Astrocyte of the spinal cord (primary cell): ENCODE results near the gene ZBTB16.

ENCODE experiments used
- DNase-seq: peaks from one replicate; pipeline ENCODE4 v3.0.0; 2011; ENCODE audit warnings: low read depth, low spot score
- H3K4me3 ChIP-seq: 2 replicates; pipeline ENCODE4 v1.5.1; 2011; ENCODE audit warnings: low read depth, mild to moderate bottlenecking, low read length, moderate library complexity
- in situ Hi-C: cut with HindIII; loops from 2 replicates; pipeline ENCODE4 v1.10.0; 2017; ENCODE audit warnings: low sequenced_read_pairs
- TF ChIP-seq, protein P1 (sequence below): IDR thresholded peaks from 2 replicates; pipeline ENCODE4 v1.5.1; 2012; ENCODE audit warnings: low read depth, mild to moderate bottlenecking, low read length, inconsistent platforms

The ZBTB16 gene

DNA sequence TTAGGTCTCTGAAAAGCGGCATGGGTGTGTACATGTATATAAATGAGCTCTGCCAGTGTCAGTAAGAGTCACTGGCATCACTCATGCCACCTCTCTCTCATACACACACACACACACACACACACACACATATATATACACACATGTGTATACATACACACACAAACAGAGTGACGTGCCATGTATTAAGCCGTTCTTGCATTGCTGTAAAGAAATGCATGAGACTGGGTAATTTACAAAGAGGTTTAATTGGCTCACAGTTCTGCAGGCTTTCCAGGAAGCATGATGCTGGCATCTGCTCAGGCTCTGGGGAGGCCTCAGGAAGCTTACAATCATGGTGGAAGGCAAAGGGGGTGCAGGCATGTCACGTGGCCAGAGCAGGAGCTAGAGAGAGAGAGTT lies 131.1 kb downstream of the ZBTB16 start:
- DNase-seq, result no peak
- H3K4me3 ChIP-seq, result no peak overlapping the region
- TF ChIP-seq, protein P1, sequence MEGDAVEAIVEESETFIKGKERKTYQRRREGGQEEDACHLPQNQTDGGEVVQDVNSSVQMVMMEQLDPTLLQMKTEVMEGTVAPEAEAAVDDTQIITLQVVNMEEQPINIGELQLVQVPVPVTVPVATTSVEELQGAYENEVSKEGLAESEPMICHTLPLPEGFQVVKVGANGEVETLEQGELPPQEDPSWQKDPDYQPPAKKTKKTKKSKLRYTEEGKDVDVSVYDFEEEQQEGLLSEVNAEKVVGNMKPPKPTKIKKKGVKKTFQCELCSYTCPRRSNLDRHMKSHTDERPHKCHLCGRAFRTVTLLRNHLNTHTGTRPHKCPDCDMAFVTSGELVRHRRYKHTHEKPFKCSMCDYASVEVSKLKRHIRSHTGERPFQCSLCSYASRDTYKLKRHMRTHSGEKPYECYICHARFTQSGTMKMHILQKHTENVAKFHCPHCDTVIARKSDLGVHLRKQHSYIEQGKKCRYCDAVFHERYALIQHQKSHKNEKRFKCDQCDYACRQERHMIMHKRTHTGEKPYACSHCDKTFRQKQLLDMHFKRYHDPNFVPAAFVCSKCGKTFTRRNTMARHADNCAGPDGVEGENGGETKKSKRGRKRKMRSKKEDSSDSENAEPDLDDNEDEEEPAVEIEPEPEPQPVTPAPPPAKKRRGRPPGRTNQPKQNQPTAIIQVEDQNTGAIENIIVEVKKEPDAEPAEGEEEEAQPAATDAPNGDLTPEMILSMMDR, result no peak
- in situ Hi-C loops, result no loop called here

GRCh38 chr11:114191893-114192292 lies 132.4 kb downstream of the ZBTB16 start:
- DNase-seq, result no peak
- H3K4me3 ChIP-seq, result no peak overlapping the region
- in situ Hi-C loops, result no loop called here
- TF ChIP-seq, protein P1, result no peak

DNA sequence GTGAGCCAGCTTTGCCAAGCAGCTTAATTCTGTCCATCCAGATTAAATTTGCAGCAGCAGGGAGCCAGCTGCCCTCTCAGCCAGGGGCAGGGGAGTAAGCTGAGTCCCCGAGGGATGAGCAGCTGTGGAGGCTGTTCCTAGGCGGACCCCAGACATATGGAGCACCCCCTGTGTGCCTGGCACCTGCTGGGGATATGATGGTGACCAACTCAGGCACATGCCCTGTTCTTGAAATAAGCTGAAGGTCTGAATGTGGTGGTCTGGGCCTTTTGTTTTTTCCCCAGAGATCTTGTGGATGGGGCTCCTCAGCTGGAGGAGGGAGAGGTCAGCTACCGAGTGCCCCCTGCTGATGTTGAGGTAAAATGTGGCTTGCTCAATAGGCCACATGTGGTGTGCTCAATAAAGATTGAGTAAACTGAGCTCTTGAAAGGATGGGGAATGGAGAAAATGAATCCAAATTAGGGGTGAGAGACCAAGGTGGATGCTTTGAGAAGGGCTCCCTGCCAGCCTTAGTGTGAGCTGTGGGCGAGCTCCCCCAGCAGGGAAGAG lies 133.4 kb downstream of the ZBTB16 start:
- TF ChIP-seq, protein P1, result no peak
- peak; percentile 40 for DNase-seq
- in situ Hi-C loops, result no loop called here
- H3K4me3 ChIP-seq, result no peak overlapping the region

GRCh38 chr11:114193730-114194679 lies 134.5 kb downstream of the ZBTB16 start:
- H3K4me3 ChIP-seq, result no peak overlapping the region
- TF ChIP-seq, protein P1, result no peak
- DNase-seq, result no peak
- in situ Hi-C loops, result no loop called here

DNA sequence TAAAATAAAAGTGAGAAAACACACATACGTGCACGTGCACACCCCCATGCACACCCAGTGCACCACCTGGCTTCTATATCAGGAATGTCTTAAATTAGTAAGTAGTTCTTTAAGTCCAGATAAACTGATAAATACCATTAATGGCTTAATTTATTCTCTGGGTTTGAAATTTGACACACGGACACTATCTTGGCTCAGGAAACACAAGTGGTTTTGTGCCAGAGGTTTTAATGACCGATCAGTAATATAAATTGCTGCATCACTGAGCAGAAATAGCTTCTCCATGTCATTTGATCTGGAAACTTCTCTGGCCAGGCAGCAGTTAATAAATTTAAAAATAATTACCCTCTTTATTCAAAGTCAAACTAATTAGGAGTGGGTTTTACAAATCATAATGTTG lies 135.2 kb downstream of the ZBTB16 start:
- no peak for DNase-seq
- TF ChIP-seq, protein P1, result no peak
- no peak overlapping the region for H3K4me3 ChIP-seq
- in situ Hi-C loops, result no loop called here

GRCh38 chr11:114195151-114195550 lies 135.6 kb downstream of the ZBTB16 start:
- no peak for DNase-seq
- TF ChIP-seq, protein P1, result no peak
- no peak overlapping the region for H3K4me3 ChIP-seq
- in situ Hi-C loops, result no loop called here
